LNCaP clone FGC (cell line): ENCODE results near the gene ATP12A.

Experiments
- DNase-seq: peaks from one replicate; pipeline ENCODE4 v3.0.0-alpha.2; 2011; ENCODE audit warnings: low read depth
- H3K4me3 ChIP-seq: 2 replicates; pipeline ENCODE4 v1.5.1; 2011; ENCODE audit warnings: mild to moderate bottlenecking, low read depth, low read length, control low read depth
- TF ChIP-seq, protein P1 (sequence below): IDR thresholded peaks from 2 replicates; pipeline ENCODE4 v1.5.1; 2012; ENCODE audit warnings: mild to moderate bottlenecking; ENCODE audit not compliant: control insufficient read depth, insufficient read depth; ENCODE audit errors: extremely low read depth

The ATP12A gene

DNA sequence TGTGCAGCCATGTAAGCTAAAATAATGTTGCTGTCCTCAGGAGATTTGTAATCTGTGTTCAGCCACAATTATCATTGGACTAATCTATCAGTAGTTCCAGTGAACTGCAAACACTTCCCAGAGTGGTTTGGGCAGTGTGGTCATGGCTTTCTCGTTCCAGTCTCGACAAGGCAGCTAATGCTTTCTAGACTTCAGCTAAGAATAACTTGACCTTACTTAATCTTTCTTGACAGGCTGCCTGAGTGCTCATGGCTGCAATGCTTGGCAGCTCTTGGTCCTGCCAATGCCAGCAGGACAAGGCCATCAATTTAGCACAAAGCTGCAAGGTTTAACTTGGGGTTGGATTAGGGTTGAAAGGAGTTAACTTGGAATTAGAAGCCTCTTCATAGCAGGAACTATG lies 32.8 kb downstream of the ATP12A start:
- no peak for DNase-seq
- H3K4me3 ChIP-seq: no peak overlapping the region
- TF ChIP-seq, protein P1, sequence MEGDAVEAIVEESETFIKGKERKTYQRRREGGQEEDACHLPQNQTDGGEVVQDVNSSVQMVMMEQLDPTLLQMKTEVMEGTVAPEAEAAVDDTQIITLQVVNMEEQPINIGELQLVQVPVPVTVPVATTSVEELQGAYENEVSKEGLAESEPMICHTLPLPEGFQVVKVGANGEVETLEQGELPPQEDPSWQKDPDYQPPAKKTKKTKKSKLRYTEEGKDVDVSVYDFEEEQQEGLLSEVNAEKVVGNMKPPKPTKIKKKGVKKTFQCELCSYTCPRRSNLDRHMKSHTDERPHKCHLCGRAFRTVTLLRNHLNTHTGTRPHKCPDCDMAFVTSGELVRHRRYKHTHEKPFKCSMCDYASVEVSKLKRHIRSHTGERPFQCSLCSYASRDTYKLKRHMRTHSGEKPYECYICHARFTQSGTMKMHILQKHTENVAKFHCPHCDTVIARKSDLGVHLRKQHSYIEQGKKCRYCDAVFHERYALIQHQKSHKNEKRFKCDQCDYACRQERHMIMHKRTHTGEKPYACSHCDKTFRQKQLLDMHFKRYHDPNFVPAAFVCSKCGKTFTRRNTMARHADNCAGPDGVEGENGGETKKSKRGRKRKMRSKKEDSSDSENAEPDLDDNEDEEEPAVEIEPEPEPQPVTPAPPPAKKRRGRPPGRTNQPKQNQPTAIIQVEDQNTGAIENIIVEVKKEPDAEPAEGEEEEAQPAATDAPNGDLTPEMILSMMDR: no peak

DNA sequence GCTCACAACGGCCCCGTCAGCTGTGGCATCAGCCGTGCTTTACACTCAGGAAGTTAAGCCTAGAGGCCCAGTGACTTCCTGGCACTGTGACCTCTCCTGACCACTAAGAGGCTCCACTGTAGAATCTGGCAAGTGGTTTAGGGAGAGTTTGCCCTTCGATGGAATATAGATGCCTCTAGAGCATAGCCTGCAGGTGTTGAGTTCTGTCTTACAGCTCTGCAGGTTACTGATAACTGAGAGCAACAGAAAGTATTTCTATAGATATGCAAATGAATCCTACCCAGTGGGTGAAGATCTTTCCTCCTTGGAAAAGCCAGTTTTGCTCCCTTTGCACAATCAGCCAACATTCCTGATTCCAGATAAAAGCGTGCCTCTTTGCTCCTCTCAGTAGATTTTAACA lies 35.8 kb downstream of the ATP12A start:
- TF ChIP-seq, protein P1: no peak
- DNase-seq: no peak
- H3K4me3 ChIP-seq: no peak overlapping the region

DNA sequence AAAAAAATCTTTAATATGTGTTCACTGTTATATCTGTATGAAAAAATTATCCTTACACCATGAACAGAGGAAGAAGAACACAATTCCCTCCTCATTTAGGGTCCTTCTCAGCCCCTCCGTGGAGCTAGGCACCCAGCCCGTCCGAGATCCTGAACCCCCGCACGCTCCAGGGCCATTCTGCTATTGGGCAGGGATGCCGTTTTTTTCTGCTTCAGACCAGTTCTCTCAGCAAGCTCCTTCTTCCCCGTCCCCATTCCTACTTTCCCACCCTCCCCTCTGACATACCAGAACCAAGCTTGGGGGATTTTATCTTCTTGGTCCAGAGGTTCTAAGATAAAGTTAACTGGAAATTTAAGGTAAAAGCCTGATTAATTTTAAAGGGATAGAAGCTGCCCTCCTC lies 36.2 kb downstream of the ATP12A start:
- DNase-seq: no peak
- H3K4me3 ChIP-seq: no peak overlapping the region
- TF ChIP-seq, protein P1: no peak

DNA sequence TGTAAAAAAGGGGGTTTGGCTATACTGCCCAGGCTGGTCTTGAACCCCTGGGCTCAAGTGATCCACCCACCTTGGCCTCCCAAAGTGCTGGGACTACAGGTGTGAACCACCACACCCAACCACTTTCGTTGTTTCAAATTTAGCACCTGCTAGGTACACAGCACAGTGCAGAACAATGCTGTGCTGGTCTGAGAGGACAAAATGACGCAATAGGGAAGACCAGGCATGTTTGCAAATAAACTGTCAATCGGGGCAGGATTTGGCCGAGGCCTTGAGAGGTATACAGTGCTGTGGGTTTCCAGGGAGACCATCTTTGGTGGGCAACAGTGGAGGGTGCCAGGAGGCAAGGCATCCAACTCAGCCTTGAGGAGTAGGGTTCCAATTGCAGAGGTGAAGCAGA lies 37.0 kb downstream of the ATP12A start:
- no peak for DNase-seq
- H3K4me3 ChIP-seq: no peak overlapping the region
- TF ChIP-seq, protein P1: no peak

DNA sequence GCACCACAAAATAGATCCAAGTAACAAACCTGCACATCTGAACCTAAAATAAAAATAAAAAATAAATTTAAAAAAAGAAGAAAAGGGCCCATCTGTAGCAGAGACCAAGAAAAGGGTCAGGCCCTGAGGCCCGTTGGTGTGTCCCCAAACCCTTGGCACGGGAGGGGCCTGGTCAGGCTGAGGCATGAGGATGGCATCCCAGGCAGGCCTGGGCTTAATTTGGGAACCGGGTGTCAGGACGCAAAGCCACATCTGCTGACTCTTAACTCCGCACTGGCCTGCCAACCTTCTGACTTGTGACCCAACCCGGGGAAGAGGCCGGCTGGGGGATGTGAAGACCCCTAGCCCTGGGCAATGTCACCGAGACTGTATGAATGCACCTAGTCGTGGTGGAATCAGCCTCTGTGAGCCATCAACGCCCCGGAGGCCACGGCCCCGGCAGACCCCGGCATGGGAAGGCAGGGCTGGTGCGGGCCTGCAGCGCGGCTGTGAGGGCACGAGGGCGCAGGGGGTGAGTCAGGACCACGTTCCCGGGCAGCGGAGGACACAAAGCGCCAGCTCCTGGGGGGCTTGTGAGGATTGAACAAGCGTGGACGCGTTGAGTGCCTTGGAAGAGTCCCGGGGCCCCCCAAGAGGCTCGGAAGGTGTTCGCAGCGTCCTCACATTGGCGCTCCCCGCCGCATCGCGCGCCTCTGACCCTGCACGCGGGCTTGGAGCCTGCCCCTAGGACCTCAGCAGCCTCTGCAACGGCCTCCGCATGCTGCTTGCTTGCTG lies 38.2 kb downstream of the ATP12A start:
- DNase-seq: no peak
- H3K4me3 ChIP-seq: no peak overlapping the region
- TF ChIP-seq, protein P1: no peak

DNA sequence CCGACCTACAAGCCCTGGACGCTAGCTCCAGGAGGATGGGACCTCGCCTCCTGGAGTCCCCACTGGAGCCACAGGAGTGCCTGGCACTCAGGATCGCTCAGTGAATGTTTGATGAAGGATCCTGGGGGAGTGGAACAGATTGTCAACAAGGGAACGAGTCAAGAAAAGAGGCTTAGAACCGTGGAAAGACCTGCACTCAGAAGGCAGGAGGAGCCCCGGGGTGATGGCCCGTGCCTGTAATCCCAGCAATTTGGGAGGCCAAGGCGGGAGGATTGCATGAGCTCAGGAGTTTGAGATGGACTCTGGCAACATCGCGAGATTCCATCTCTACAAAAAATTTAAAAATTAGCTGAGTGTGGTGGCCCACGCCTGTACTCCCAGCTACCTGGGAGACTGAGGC lies 38.9 kb downstream of the ATP12A start:
- no peak overlapping the region for H3K4me3 ChIP-seq
- TF ChIP-seq, protein P1: no peak
- DNase-seq: no peak

DNA sequence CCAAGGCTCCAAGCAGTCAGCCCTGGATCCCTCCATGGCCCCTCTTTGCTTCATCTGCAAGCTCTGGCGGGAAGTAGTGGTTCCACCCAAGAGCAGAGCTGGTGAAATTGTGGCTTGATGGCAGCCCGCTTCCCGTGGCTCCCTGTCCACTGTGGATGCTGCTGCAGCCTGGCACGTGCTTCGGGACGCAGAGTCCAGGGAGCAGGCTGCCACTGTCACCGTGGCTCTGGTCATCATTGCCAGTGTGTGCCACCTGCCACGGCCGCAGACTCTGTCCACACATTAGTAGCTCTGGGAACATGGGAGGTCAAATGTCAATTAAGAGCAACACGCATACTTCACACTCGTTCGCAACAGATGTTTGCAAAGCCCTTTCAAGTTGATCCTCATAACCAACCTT lies 43.0 kb downstream of the ATP12A start:
- no peak for DNase-seq
- TF ChIP-seq, protein P1: no peak
- H3K4me3 ChIP-seq: no peak overlapping the region
